ENCODE data around the gene PPP2R2D.

PPP2R2D gene

GRCh38 chr10:131885391-131886165, 15.2 kb upstream of the PPP2R2D start:
- H3K4me2 ChIP-seq, result no peak overlapping the region
- H3K27me3 ChIP-seq (ENCODE audit: insufficient read depth, low read depth), result peaks cover 5% of the 10 kb centered on the region; the same call in 1 of the 2 replicates
- no peaks in the 10 kb centered on the region for H3K36me3 ChIP-seq (ENCODE audit: insufficient read depth)
- H3K79me2 ChIP-seq (ENCODE audit: insufficient read depth, low read depth), result no peaks in the 10 kb centered on the region
- H3K27ac ChIP-seq, result no peak overlapping the region
- no peaks in the 10 kb centered on the region for H3K4me1 ChIP-seq (ENCODE audit: low read depth, poor library complexity, severe bottlenecking)
- peak; percentile 25; the same call in 1 of the 2 replicates for TF ChIP-seq CTCF (conservative IDR thresholded peaks at IDR 0.05; ENCODE audit: low read depth, low read length)
- H3K4me3 ChIP-seq (IDR thresholded peaks at IDR 0.05; ENCODE audit: insufficient read depth, low read depth, low read length), result no peak overlapping the region
- H3K9ac ChIP-seq, result no peak overlapping the region
- no peak overlapping the region for H2AFZ ChIP-seq (ENCODE audit: low read depth)
- no peaks in the 10 kb centered on the region for H4K20me1 ChIP-seq (ENCODE audit: insufficient read depth)

GRCh38 chr10:131886237-131886636, 14.6 kb upstream of the PPP2R2D start:
- no peaks in the 10 kb centered on the region for H3K4me1 ChIP-seq (ENCODE audit: low read depth, poor library complexity, severe bottlenecking)
- H4K20me1 ChIP-seq (ENCODE audit: insufficient read depth), result no peaks in the 10 kb centered on the region
- H3K4me3 ChIP-seq (IDR thresholded peaks at IDR 0.05; ENCODE audit: insufficient read depth, low read depth, low read length), result no peak overlapping the region
- H3K27me3 ChIP-seq (ENCODE audit: insufficient read depth, low read depth), result peaks cover 5% of the 10 kb centered on the region; the same call in 1 of the 2 replicates
- no peak for TF ChIP-seq CTCF (conservative IDR thresholded peaks at IDR 0.05; ENCODE audit: low read depth, low read length)
- no peak overlapping the region for H3K9ac ChIP-seq
- no peak overlapping the region for H3K27ac ChIP-seq
- no peaks in the 10 kb centered on the region for H3K79me2 ChIP-seq (ENCODE audit: insufficient read depth, low read depth)
- H3K4me2 ChIP-seq, result no peak overlapping the region
- H3K36me3 ChIP-seq (ENCODE audit: insufficient read depth), result no peaks in the 10 kb centered on the region
- no peak overlapping the region for H2AFZ ChIP-seq (ENCODE audit: low read depth)

- no peaks in the 10 kb centered on the region for H3K4me1 ChIP-seq (ENCODE audit: low read depth, poor library complexity, severe bottlenecking)
- H2AFZ ChIP-seq (ENCODE audit: low read depth), result no peak overlapping the region
- H3K4me3 ChIP-seq (IDR thresholded peaks at IDR 0.05; ENCODE audit: insufficient read depth, low read depth, low read length), result no peak overlapping the region
- H3K27ac ChIP-seq, result no peak overlapping the region
- no peaks in the 10 kb centered on the region for H3K79me2 ChIP-seq (ENCODE audit: insufficient read depth, low read depth)
- no peak for TF ChIP-seq CTCF (conservative IDR thresholded peaks at IDR 0.05; ENCODE audit: low read depth, low read length)
- peaks cover 16% of the 10 kb centered on the region for H3K27me3 ChIP-seq (ENCODE audit: insufficient read depth, low read depth)
- H4K20me1 ChIP-seq (ENCODE audit: insufficient read depth), result no peaks in the 10 kb centered on the region
- no peaks in the 10 kb centered on the region for H3K36me3 ChIP-seq (ENCODE audit: insufficient read depth)
- no peak overlapping the region for H3K9ac ChIP-seq
- H3K4me2 ChIP-seq, result no peak overlapping the region
Measured at GRCh38 chr10:131888186-131888604, 12.6 kb upstream of the PPP2R2D start.

- no peak for TF ChIP-seq CTCF (conservative IDR thresholded peaks at IDR 0.05; ENCODE audit: low read depth, low read length)
- Histone ChIP-seq H3K36me3 (ENCODE audit: insufficient read depth) (no peaks in the 10 kb centered on the region), H3K4me3 (IDR thresholded peaks at IDR 0.05; ENCODE audit: insufficient read depth, low read depth, low read length) (no peak overlapping the region), H3K27ac (no peak overlapping the region), H4K20me1 (ENCODE audit: insufficient read depth) (no peaks in the 10 kb centered on the region), H3K27me3 (ENCODE audit: insufficient read depth, low read depth) (peaks cover 29% of the 10 kb centered on the region), H3K79me2 (ENCODE audit: insufficient read depth, low read depth) (no peaks in the 10 kb centered on the region), H2AFZ (ENCODE audit: low read depth) (no peak overlapping the region), H3K9ac (no peak overlapping the region), H3K4me1 (ENCODE audit: low read depth, poor library complexity, severe bottlenecking) (no peaks in the 10 kb centered on the region), H3K4me2 (no peak overlapping the region)
Measured at GRCh38 chr10:131889755-131890154, 11.1 kb upstream of the PPP2R2D start.
